H9 (cell line): Measurements from ENCODE around the gene CAPSL. TPM values are rescaled to one million over a fixed set of nuclear protein-coding genes. Genes with fewer than 3 reads are reported as not detected.

Source experiments
- DNase-seq: peaks from one replicate; pipeline ENCODE4 v3.0.0-alpha.2; 2017
- H2AFZ ChIP-seq: one replicate; pipeline ENCODE4 v1.6.1; 2013; ENCODE audit warnings: mild to moderate bottlenecking, low read length, control low read depth, moderate library complexity
- H2AK5ac ChIP-seq: 2 replicates; pipeline ENCODE4 v1.6.1; 2013; ENCODE audit warnings: low read length, control low read depth, mixed read lengths; ENCODE audit not compliant: insufficient read length
- H2BK120ac ChIP-seq: one replicate; pipeline ENCODE4 v1.6.1; 2013; ENCODE audit warnings: low read depth, mild to moderate bottlenecking, low read length, control low read depth, inconsistent platforms; ENCODE audit not compliant: poor library complexity, severe bottlenecking
- H2BK12ac ChIP-seq: 2 replicates; pipeline ENCODE4 v1.6.1; 2013; ENCODE audit warnings: low read length, control low read depth, mixed read lengths, low read depth; ENCODE audit not compliant: insufficient read length
- H2BK15ac ChIP-seq: 2 replicates; pipeline ENCODE4 v1.6.1; 2013; ENCODE audit warnings: low read depth, low read length, control low read depth
- H2BK20ac ChIP-seq: one replicate; pipeline ENCODE4 v1.6.1; 2013; ENCODE audit warnings: low read depth, mild to moderate bottlenecking, low read length, control low read depth, inconsistent platforms; ENCODE audit not compliant: poor library complexity, severe bottlenecking
- H2BK5ac ChIP-seq: 2 replicates; pipeline ENCODE4 v1.6.1; 2013; ENCODE audit warnings: low read length, control low read depth, mixed read lengths; ENCODE audit not compliant: insufficient read length
- H3K14ac ChIP-seq: 2 replicates; pipeline ENCODE4 v1.6.1; 2013; ENCODE audit warnings: low read length, control low read depth; ENCODE audit not compliant: insufficient read depth
- H3K18ac ChIP-seq: 2 replicates; pipeline ENCODE4 v1.6.1; 2013; ENCODE audit warnings: low read depth, mild to moderate bottlenecking, mixed read lengths, low read length, control low read depth; ENCODE audit not compliant: insufficient read length
- H3K23ac ChIP-seq: 2 replicates; pipeline ENCODE4 v1.6.1; 2013; ENCODE audit warnings: low read length, control low read depth, mixed read lengths, low read depth; ENCODE audit not compliant: insufficient read length
- H3K23me2 ChIP-seq: 2 replicates; pipeline ENCODE4 v1.6.1; 2013; ENCODE audit warnings: low read depth, mild to moderate bottlenecking, mixed read lengths, low read length, control low read depth; ENCODE audit not compliant: insufficient read length, poor library complexity, severe bottlenecking
- H3K27ac ChIP-seq: 2 replicates; pipeline ENCODE4 v1.5.1; 2013; ENCODE audit warnings: low read length, control low read depth, mixed read lengths, low read depth; ENCODE audit not compliant: insufficient read length
- H3K27me3 ChIP-seq: 2 replicates; pipeline ENCODE4 v1.6.1; 2013; ENCODE audit warnings: low read length, control low read depth, inconsistent platforms; ENCODE audit not compliant: insufficient read depth
- H3K4ac ChIP-seq: 2 replicates; pipeline ENCODE4 v1.6.1; 2013; ENCODE audit warnings: low read depth, mild to moderate bottlenecking, control low read depth, inconsistent platforms, low read length, moderate library complexity
- H3K4me1 ChIP-seq: 2 replicates; pipeline ENCODE4 v1.6.1; 2013; ENCODE audit warnings: low read length, control low read depth, inconsistent platforms; ENCODE audit not compliant: insufficient read depth
- H3K4me2 ChIP-seq: 2 replicates; pipeline ENCODE4 v1.6.1; 2013; ENCODE audit warnings: low read length, control low read depth, mixed read lengths; ENCODE audit not compliant: insufficient read length, insufficient read depth
- H3K56ac ChIP-seq: 2 replicates; pipeline ENCODE4 v1.6.1; 2013; ENCODE audit warnings: low read depth, mild to moderate bottlenecking, mixed read lengths, low read length, control low read depth; ENCODE audit not compliant: insufficient read length
- H3K79me1 ChIP-seq: 2 replicates; pipeline ENCODE4 v1.6.1; 2013; ENCODE audit warnings: low read depth, mild to moderate bottlenecking, moderate library complexity, low read length, control low read depth, inconsistent platforms; ENCODE audit not compliant: insufficient read depth, poor library complexity, severe bottlenecking
- H3K79me2 ChIP-seq: 2 replicates; pipeline ENCODE4 v1.6.1; 2013; ENCODE audit warnings: low read length, control low read depth, inconsistent platforms; ENCODE audit not compliant: insufficient read depth
- H3K9ac ChIP-seq: 2 replicates; pipeline ENCODE4 v1.6.1; 2013; ENCODE audit warnings: low read length, control low read depth, mixed read lengths; ENCODE audit not compliant: insufficient read length; ENCODE audit errors: extremely low read depth
- H3K9me3 ChIP-seq: one replicate; pipeline ENCODE4 v1.6.1; 2013; ENCODE audit warnings: low read depth, low read length, inconsistent platforms; ENCODE audit not compliant: control insufficient read depth
- H3T11ph ChIP-seq: one replicate; pipeline ENCODE4 v1.6.1; 2013; ENCODE audit warnings: mild to moderate bottlenecking, low read length, control low read depth, inconsistent platforms
- H4K20me1 ChIP-seq: one replicate; pipeline ENCODE4 v1.6.1; 2013; ENCODE audit not compliant: control insufficient read depth, insufficient read length, insufficient read depth
- H4K5ac ChIP-seq: 2 replicates; pipeline ENCODE4 v1.6.1; 2013; ENCODE audit warnings: low read depth, mild to moderate bottlenecking, mixed read lengths, low read length, control low read depth; ENCODE audit not compliant: insufficient read length
- H4K8ac ChIP-seq: replicated peaks from 2 replicates; pipeline ENCODE4 v1.6.1; 2013; ENCODE audit warnings: low read length, control low read depth, mixed read lengths, low read depth; ENCODE audit not compliant: insufficient read length
- H4K91ac ChIP-seq: 2 replicates; pipeline ENCODE4 v1.6.1; 2013; ENCODE audit warnings: low read depth, mild to moderate bottlenecking, moderate library complexity, mixed read lengths, low read length, control low read depth; ENCODE audit not compliant: insufficient read length
- H3K27ac Mint-ChIP-seq, 3 experiments: 2 replicates in 2 of 3; 3 replicates in 1 of 3; pipeline ENCODE4 v1.8.0; 2020 to 2021; ENCODE audit warnings: mixed read lengths in 3 of 3, mild to moderate bottlenecking in 1 of 3, moderate library complexity in 1 of 3
- H3K27me3 Mint-ChIP-seq: 2 replicates; pipeline ENCODE4 v1.8.0; 2021; ENCODE audit warnings: low read depth, mild to moderate bottlenecking, moderate library complexity, mixed read lengths
- H3K36me3 Mint-ChIP-seq, 3 experiments: 2 replicates in 2 of 3; 3 replicates in 1 of 3; pipeline ENCODE4 v1.8.0; 2020 to 2021; ENCODE audit warnings: low read depth in 3 of 3, mixed read lengths in 3 of 3; ENCODE audit not compliant: insufficient read depth in 1 of 3
- H3K4me1 Mint-ChIP-seq, 2 experiments: 2 replicates each; pipeline ENCODE4 v1.8.0; 2020; ENCODE audit warnings: mixed read lengths in 2 of 2
- H3K4me3 Mint-ChIP-seq, 2 experiments: 2 replicates in 1 of 2; 3 replicates in 1 of 2; pipeline ENCODE4 v1.8.0; 2020 to 2021; ENCODE audit warnings: mild to moderate bottlenecking in 2 of 2, mixed read lengths in 2 of 2, moderate library complexity in 1 of 2
- H3K9me3 Mint-ChIP-seq, 2 experiments: 2 replicates in 1 of 2; 3 replicates in 1 of 2; pipeline ENCODE4 v1.8.0; 2020; ENCODE audit warnings: mild to moderate bottlenecking in 2 of 2, mixed read lengths in 2 of 2, moderate library complexity in 1 of 2
- CTCF ChIP-seq: fragments of 200-600 bp; sonication (generic); conservative IDR thresholded peaks from 3 replicates; pipeline ENCODE4 v1.8.0; 2021; ENCODE audit warnings: antibody characterized with exemption, mild to moderate bottlenecking
- WGBS: extraction: QIAGEN DNeasy Blood & Tissue Kit; methylation state at CpG from one replicate; pipeline ENCODE4 v1.1.7; 2013; ENCODE audit warnings: missing lambda C conversion rate, low lambda C conversion rate, mixed read lengths; ENCODE audit not compliant: insufficient read length; ENCODE audit errors: extremely low coverage; 5-methylcytosine and 5-hydroxymethylcytosine counted together
- total RNA-seq: library from RNA; stranded (reverse); gene quantifications from 2 replicates; pipeline ENCODE4 v1.2.1, GENCODE V29; 2021

The CAPSL gene
- total RNA-seq, 1 experiment from 2014 or later, result not detected

GRCh38 chr5:35860686-35861085 lies 77.7 kb downstream of the CAPSL start:
- Mint-ChIP-seq H3K4me1 (peaks cover 22 to 34% of the 10 kb centered on the region in 2 experiments), H3K27ac (no peak overlapping the region), H3K4me3 (no peak overlapping the region), H3K27me3 (peaks cover 3% of the 10 kb centered on the region), H3K9me3 (peaks cover 2 to 3% of the 10 kb centered on the region in 2 experiments; a peak in 3 of 5 replicates), H3K36me3 (no peaks in the 10 kb centered on the region)
- no peaks in the 10 kb centered on the region for H3K79me1 ChIP-seq
- no CpG with 5 or more reads among the region's 1 CpG for WGBS
- H3K23me2 ChIP-seq, result no peaks in the 10 kb centered on the region
- no peak overlapping the region for H3K4ac ChIP-seq
- no peaks in the 10 kb centered on the region for H3K27me3 ChIP-seq
- no peaks in the 10 kb centered on the region for H3K79me2 ChIP-seq
- H3T11ph ChIP-seq, result no peak overlapping the region
- peaks cover 8% of the 10 kb centered on the region; the same call in 1 of the 2 replicates for H3K4me1 ChIP-seq
- no peak overlapping the region for H3K56ac ChIP-seq
- H3K18ac ChIP-seq, result no peak overlapping the region
- no peak for TF ChIP-seq CTCF
- no peak overlapping the region for H2BK12ac ChIP-seq
- H2BK15ac ChIP-seq, result no peak overlapping the region
- no peak overlapping the region for H3K9ac ChIP-seq
- H4K8ac ChIP-seq, result no peak overlapping the region
- H2AFZ ChIP-seq, result no peak overlapping the region
- no peak overlapping the region for H3K4me2 ChIP-seq
- DNase-seq, result no peak
- no peak overlapping the region for H3K14ac ChIP-seq
- H2AK5ac ChIP-seq, result no peak overlapping the region
- no peak overlapping the region for H3K23ac ChIP-seq
- H2BK5ac ChIP-seq, result no peak overlapping the region
- no peak overlapping the region for H3K27ac ChIP-seq
- H4K20me1 ChIP-seq, result no peaks in the 10 kb centered on the region
- H2BK120ac ChIP-seq, result no peak overlapping the region
- no peak overlapping the region for H4K91ac ChIP-seq
- H3K9me3 ChIP-seq, result no peaks in the 10 kb centered on the region
- H4K5ac ChIP-seq, result no peak overlapping the region
- H2BK20ac ChIP-seq, result no peak overlapping the region
